ENCODE measurements around the gene OXT. TPM values are rescaled to one million over a fixed set of nuclear protein-coding genes. Genes with fewer than 3 reads are reported as not detected.

The OXT gene
- polyA plus RNA-seq, 6 donors from 2014 or later: 0.79 to 1.5 (median 1.2) TPM; not detected in 2

DNA sequence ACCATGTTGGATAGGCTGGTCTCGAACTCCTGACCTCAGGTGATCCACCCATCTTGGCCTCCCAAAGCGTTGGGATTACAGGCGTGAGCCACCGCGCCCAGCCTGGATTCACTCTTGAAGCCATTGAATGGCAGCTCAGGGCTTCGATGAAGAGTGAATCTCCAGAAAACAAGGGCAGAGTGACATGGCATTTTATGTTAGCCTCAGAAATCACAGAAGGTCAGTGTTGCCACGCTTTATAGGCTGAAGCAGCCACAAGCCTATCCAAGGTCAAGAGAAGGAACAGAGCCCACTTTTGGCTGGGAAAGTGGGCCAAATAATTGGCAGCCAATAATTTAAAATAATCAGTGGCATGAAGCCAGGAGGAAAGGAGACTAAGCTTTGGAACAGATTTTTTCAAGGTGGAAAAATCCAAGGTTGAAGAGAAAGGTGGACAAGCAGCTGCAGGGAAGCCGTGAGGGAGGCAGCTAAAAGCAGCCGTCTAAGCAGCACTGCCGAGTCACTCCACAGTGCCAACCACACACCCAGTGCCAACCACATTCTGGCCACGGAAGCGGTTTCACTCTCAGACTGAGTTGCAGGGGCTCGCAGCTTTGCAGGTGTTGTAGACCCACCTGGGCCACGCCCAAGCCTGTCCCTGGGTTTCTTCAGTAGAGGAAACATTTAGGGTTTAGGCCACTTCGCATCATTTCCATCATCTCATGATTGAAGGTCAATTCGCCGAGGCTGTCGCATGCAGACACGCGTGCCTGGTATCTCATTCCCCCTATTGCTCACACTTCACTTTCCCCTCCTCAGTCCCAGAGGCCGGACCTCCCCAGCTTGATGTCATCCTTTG, 30.5 kb downstream of the OXT start:
- peak; percentile 35 to 37 for ATAC-seq (ENCODE audit: low read depth in 2 of 2)
- peaks cover 8 to 15% (median 10%) of the 10 kb centered on the region in 3 donors for H3K4me1 Mint-ChIP-seq
- no peak for DNase-seq
- H3K36me3 Mint-ChIP-seq: no peaks in the 10 kb centered on the region
- no peaks in the 10 kb centered on the region for H3K9me3 Mint-ChIP-seq
- peak overlapping the region in 3 of 6 donors; percentile 5 to 35 (median 21) for H3K27ac Mint-ChIP-seq
- peaks cover 0 to 8% (median 0%) of the 10 kb centered on the region in 3 donors for H3K27me3 Mint-ChIP-seq
- no peak overlapping the region for H3K4me3 Mint-ChIP-seq

- ATAC-seq (ENCODE audit: low read depth in 2 of 2) (no peak), DNase-seq (no peak)
- peak overlapping the region in 3 of 6 donors; percentile 21 to 44 (median 37) for H3K27ac Mint-ChIP-seq
- peaks cover 8 to 15% (median 10%) of the 10 kb centered on the region in 3 donors for H3K4me1 Mint-ChIP-seq
- H3K27me3 Mint-ChIP-seq: peaks cover 0 to 8% (median 0%) of the 10 kb centered on the region in 3 donors
- H3K4me3 Mint-ChIP-seq: no peak overlapping the region
- no peaks in the 10 kb centered on the region for H3K36me3 Mint-ChIP-seq
- no peaks in the 10 kb centered on the region for H3K9me3 Mint-ChIP-seq
Measured at GRCh38 chr20:3102575-3103368, 31.4 kb downstream of the OXT start.

- Mint-ChIP-seq H3K27ac (peak overlapping the region in 2 of 6 donors; percentile 21 to 37), H3K4me1 (peaks cover 8 to 15% (median 10%) of the 10 kb centered on the region in 3 donors), H3K36me3 (no peaks in the 10 kb centered on the region), H3K4me3 (no peak overlapping the region), H3K9me3 (no peaks in the 10 kb centered on the region), H3K27me3 (peaks cover 0 to 8% (median 0%) of the 10 kb centered on the region in 3 donors)
- DNase-seq: no peak
- ATAC-seq (ENCODE audit: low read depth in 2 of 2): no peak
Measured at GRCh38 chr20:3103369-3104032, 32.1 kb downstream of the OXT start.

- no peaks in the 10 kb centered on the region for H3K36me3 Mint-ChIP-seq
- no peak overlapping the region for H3K4me3 Mint-ChIP-seq
- no peaks in the 10 kb centered on the region for H3K9me3 Mint-ChIP-seq
- DNase-seq (no peak), ATAC-seq (ENCODE audit: low read depth in 2 of 2) (no peak)
- H3K4me1 Mint-ChIP-seq: peaks cover 8 to 15% (median 10%) of the 10 kb centered on the region in 3 donors
- peaks cover 0 to 8% (median 0%) of the 10 kb centered on the region in 3 donors for H3K27me3 Mint-ChIP-seq
- no peak overlapping the region for H3K27ac Mint-ChIP-seq
Measured at GRCh38 chr20:3105256-3106137, 34.1 kb downstream of the OXT start.

GRCh38 chr20:3106185-3106584, 34.8 kb downstream of the OXT start:
- peaks cover 0 to 8% (median 0%) of the 10 kb centered on the region in 3 donors for H3K27me3 Mint-ChIP-seq
- no peaks in the 10 kb centered on the region for H3K9me3 Mint-ChIP-seq
- peaks cover 8 to 15% (median 13%) of the 10 kb centered on the region in 3 donors for H3K4me1 Mint-ChIP-seq
- DNase-seq (no peak), ATAC-seq (ENCODE audit: low read depth in 2 of 2) (no peak)
- peaks cover 0 to 4% of the 10 kb centered on the region in 2 donors for H3K36me3 Mint-ChIP-seq
- H3K4me3 Mint-ChIP-seq: no peak overlapping the region
- H3K27ac Mint-ChIP-seq: no peak overlapping the region

GRCh38 chr20:3106658-3107463, 35.4 kb downstream of the OXT start:
- DNase-seq (no peak), ATAC-seq (ENCODE audit: low read depth in 2 of 2) (no peak)
- H3K9me3 Mint-ChIP-seq: no peaks in the 10 kb centered on the region
- peak overlapping the region in 1 of 6 donors; percentile 11 for H3K27ac Mint-ChIP-seq
- H3K4me3 Mint-ChIP-seq: no peak overlapping the region
- peaks cover 0 to 9% of the 10 kb centered on the region in 2 donors for H3K36me3 Mint-ChIP-seq
- H3K4me1 Mint-ChIP-seq: peaks cover 8 to 18% (median 12%) of the 10 kb centered on the region in 3 donors
- peaks cover 0 to 8% (median 0%) of the 10 kb centered on the region in 3 donors for H3K27me3 Mint-ChIP-seq

GRCh38 chr20:3107464-3108025, 36.1 kb downstream of the OXT start:
- Mint-ChIP-seq H3K27me3 (peaks cover 0 to 7% (median 0%) of the 10 kb centered on the region in 3 donors), H3K4me3 (no peak overlapping the region), H3K9me3 (no peaks in the 10 kb centered on the region), H3K4me1 (peaks cover 4 to 15% (median 5%) of the 10 kb centered on the region in 3 donors), H3K27ac (no peak overlapping the region), H3K36me3 (peaks cover 0 to 9% of the 10 kb centered on the region in 2 donors)
- DNase-seq (no peak), ATAC-seq (ENCODE audit: low read depth in 2 of 2) (no peak)

GRCh38 chr20:3109350-3110302, 38.2 kb downstream of the OXT start:
- no peak for ATAC-seq (ENCODE audit: low read depth in 2 of 2)

DNA sequence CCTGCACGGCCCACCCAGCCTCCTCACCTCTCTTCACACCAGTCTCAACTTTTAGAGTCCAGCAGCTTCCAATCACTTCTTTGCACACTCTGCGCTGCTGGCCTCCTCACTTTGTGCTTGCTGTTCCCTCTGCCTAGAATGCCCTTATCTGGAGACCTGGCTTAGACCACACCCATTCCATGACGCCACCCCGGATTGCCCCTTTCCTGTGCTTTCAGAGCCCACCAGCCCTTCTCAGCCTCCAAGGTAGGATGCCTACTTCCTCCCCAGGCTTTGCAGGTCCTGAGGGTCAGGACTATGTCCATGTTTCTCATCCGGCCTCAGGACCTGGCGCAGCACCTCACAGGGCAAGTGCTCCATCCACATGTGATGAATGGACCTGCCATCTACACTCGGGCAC, 40.1 kb downstream of the OXT start:
- ATAC-seq (ENCODE audit: low read depth in 2 of 2) (no peak), DNase-seq (no peak)
- Mint-ChIP-seq H3K9me3 (no peaks in the 10 kb centered on the region), H3K4me3 (no peak overlapping the region), H3K36me3 (peaks cover 0 to 22% of the 10 kb centered on the region in 2 donors), H3K27ac (peak overlapping the region in 1 of 6 donors; percentile 23), H3K27me3 (no peaks in the 10 kb centered on the region), H3K4me1 (peaks cover 13 to 15% (median 13%) of the 10 kb centered on the region in 3 donors)

More at GRCh38 chr20:3109350-3110302, 38.2 kb downstream of the OXT start:
- Mint-ChIP-seq H3K9me3 (no peaks in the 10 kb centered on the region), H3K27ac (no peak overlapping the region), H3K4me3 (no peak overlapping the region), H3K4me1 (peaks cover 2 to 13% (median 4%) of the 10 kb centered on the region in 3 donors), H3K36me3 (peaks cover 0 to 22% of the 10 kb centered on the region in 2 donors), H3K27me3 (no peaks in the 10 kb centered on the region)
- DNase-seq: no peak

GRCh38 chr20:3111995-3112394, 40.6 kb downstream of the OXT start:
- no peaks in the 10 kb centered on the region for H3K9me3 Mint-ChIP-seq
- no peak for DNase-seq
- no peak overlapping the region for H3K4me3 Mint-ChIP-seq
- peaks cover 13 to 15% (median 13%) of the 10 kb centered on the region in 3 donors for H3K4me1 Mint-ChIP-seq
- H3K27ac Mint-ChIP-seq: peak overlapping the region in 2 of 6 donors; percentile 47 to 66
- H3K36me3 Mint-ChIP-seq: peaks cover 0 to 22% of the 10 kb centered on the region in 2 donors
- H3K27me3 Mint-ChIP-seq: no peaks in the 10 kb centered on the region
- ATAC-seq (ENCODE audit: low read depth in 2 of 2): no peak

Measured in naive B cell (primary cell).